ENCODE data around the gene CHD6. TPM values are rescaled to one million over a fixed set of nuclear protein-coding genes. Genes with fewer than 3 reads are reported as not detected.
A peak's percentile ranks its signal among the peaks of the same experiment; 100 is the strongest.

CHD6 gene
- total RNA-seq, 1 experiment from 2014 or later, result 80.5 TPM

DNA sequence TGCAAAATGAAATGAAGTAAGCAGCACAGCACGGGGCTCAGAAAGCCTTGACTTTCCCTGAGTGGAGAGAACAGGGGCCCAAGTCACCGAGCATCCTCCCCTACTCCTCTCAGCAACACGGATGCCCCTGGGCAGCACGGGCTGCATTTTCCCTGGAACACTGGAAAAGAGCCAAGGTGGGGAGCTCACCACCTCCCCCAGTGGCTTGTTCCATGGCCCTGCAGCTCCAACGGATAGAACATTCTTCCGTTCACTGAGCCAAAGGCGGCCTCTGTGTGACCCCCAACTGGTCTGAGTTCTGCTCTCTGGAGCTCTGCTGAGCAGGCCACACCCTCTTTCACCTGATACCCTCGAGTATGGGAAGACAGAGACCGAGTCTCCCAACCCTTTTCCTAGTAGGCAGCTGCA is 230.7 kb downstream of the CHD6 start:
- Histone ChIP-seq H3K27me3 (replicated peaks; ENCODE audit: control insufficient read depth, insufficient read depth, low read length) (no peaks in the 10 kb centered on the region), H3K36me3 (ENCODE audit: control insufficient read depth, insufficient read depth, low read length) (no peaks in the 10 kb centered on the region), H3K4me1 (no peaks in the 10 kb centered on the region), H3K9me3 (no peaks in the 10 kb centered on the region), H3K4me3 (ENCODE audit: low read depth, low read length) (no peak overlapping the region)
- BruUV-seq (replicated peaks), result no TSS peak
- DNase-seq, result no peak
- Mint-ChIP-seq H3K9me3 (ENCODE audit: unreplicated experiment) (no peaks in the 10 kb centered on the region), H3K4me1 (ENCODE audit: low read depth, unreplicated experiment) (peaks cover 11% of the 10 kb centered on the region), H3K4me3 (ENCODE audit: unreplicated experiment) (no peak overlapping the region), H3K27me3 (ENCODE audit: insufficient read depth, unreplicated experiment) (peaks cover 8% of the 10 kb centered on the region), H3K36me3 (ENCODE audit: insufficient read depth, unreplicated experiment) (no peaks in the 10 kb centered on the region), H3K27ac (ENCODE audit: unreplicated experiment) (no peak overlapping the region)
- POLR2A ChIA-PET, result no interaction called here
- peak; percentile 6 to 17 for TF ChIP-seq CTCF (IDR thresholded peaks at IDR 0.05; ENCODE audit: insufficient read depth in 1 of 2, low read depth in 1 of 2, low read length in 1 of 2, severe bottlenecking in 1 of 2, unreplicated experiment in 1 of 2)
- intact Hi-C loops (cut with micrococcal nuclease; ENCODE audit: unreplicated experiment), result no loop called here
- CTCF ChIA-PET, result no interaction called here

DNA sequence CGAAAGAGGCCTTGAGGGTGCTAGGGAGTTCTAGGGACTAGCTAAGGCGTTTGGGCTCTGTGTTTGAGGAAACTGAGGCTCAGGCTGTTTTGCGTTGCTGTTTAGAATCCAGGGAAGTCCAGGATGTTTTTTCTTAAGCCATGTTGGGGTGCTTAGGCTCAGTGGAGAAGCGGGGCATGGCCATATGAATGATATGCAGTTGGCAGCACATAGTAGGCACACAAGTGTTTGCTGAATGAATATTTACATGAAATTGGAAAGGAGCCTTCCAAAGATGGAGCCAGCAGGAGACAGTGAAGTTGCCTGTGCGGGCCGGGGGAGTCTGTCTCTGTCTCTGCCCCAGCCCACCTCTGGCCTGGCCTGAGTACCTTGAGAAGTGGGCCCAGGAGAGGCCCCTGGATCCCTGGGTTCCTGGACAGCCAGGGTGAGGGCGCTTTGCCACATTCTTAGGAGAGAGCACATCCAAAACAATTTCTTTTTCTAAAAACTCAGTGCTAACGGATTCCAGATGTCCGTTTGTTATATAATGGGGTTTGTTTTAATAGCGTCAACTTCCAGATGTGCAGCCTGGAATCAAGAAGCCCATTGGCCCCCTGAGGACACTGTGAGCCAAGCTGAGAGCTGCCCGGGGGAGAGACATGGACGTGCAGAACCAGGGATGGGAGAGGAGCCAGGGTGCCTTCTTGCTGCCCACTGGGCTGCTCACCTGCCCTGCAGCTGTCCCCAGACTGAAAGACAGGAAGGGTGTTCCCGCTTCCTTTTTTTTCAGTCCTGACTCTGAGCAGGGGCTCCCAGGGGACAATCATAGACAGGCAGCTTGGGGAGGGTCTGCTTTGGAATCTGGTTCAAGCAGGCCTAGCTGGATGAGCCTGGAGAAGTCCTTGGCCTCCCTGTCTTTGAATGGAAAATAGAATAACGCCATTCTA is 231.4 kb downstream of the CHD6 start:
- no TSS peak for BruUV-seq (replicated peaks)
- Mint-ChIP-seq H3K27ac (ENCODE audit: unreplicated experiment) (no peak overlapping the region), H3K4me1 (ENCODE audit: low read depth, unreplicated experiment) (peaks cover 6% of the 10 kb centered on the region), H3K4me3 (ENCODE audit: unreplicated experiment) (no peak overlapping the region), H3K27me3 (ENCODE audit: insufficient read depth, unreplicated experiment) (peaks cover 8% of the 10 kb centered on the region), H3K36me3 (ENCODE audit: insufficient read depth, unreplicated experiment) (no peaks in the 10 kb centered on the region), H3K9me3 (ENCODE audit: unreplicated experiment) (no peaks in the 10 kb centered on the region)
- no peaks in the 10 kb centered on the region for H3K27me3 ChIP-seq (replicated peaks; ENCODE audit: control insufficient read depth, insufficient read depth, low read length)
- no peaks in the 10 kb centered on the region for H3K9me3 ChIP-seq
- intact Hi-C loops (cut with micrococcal nuclease; ENCODE audit: unreplicated experiment), result no loop called here
- H3K4me3 ChIP-seq (ENCODE audit: low read depth, low read length), result no peak overlapping the region
- H3K36me3 ChIP-seq (ENCODE audit: control insufficient read depth, insufficient read depth, low read length), result no peaks in the 10 kb centered on the region
- no peak for DNase-seq
- H3K4me1 ChIP-seq, result no peaks in the 10 kb centered on the region
- CTCF ChIA-PET, result no interaction called here
- POLR2A ChIA-PET, result no interaction called here
- no peak for TF ChIP-seq CTCF (IDR thresholded peaks at IDR 0.05; ENCODE audit: insufficient read depth in 1 of 2, low read depth in 1 of 2, low read length in 1 of 2, severe bottlenecking in 1 of 2, unreplicated experiment in 1 of 2)

DNA sequence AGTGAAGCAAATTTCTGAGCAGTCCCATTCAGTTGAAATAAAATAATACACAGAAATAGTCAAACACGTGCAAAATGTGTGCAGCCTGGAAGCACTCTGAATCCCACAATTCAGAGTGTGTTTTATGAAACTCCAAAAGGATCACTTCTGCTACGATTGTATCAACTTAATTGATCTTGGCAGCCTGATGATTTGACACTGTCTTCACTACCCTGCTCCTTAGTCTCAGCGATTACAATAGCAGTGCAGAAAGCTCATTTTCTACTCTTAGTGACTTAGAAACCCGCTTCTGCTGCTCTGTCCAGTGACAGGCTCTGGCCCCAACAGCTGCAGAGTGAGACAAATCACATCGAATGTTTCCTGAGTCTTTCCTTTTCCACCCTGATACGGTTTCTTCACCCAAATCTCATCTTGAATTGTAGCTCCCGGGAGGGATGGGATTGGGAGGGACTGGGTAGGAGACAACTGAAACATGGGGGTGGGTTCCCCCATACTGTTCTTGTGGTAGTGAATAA is 235.3 kb downstream of the CHD6 start:
- Histone ChIP-seq H3K9me3 (no peaks in the 10 kb centered on the region), H3K4me3 (ENCODE audit: low read depth, low read length) (no peak overlapping the region), H3K4me1 (no peaks in the 10 kb centered on the region), H3K36me3 (ENCODE audit: control insufficient read depth, insufficient read depth, low read length) (no peaks in the 10 kb centered on the region), H3K27me3 (replicated peaks; ENCODE audit: control insufficient read depth, insufficient read depth, low read length) (no peaks in the 10 kb centered on the region; the same call in 1 of the 2 replicates)
- no TSS peak for BruUV-seq (replicated peaks)
- Mint-ChIP-seq H3K36me3 (ENCODE audit: insufficient read depth, unreplicated experiment) (no peaks in the 10 kb centered on the region), H3K27me3 (ENCODE audit: insufficient read depth, unreplicated experiment) (peaks cover 25% of the 10 kb centered on the region), H3K4me1 (ENCODE audit: low read depth, unreplicated experiment) (peaks cover 10% of the 10 kb centered on the region), H3K27ac (ENCODE audit: unreplicated experiment) (no peak overlapping the region), H3K4me3 (ENCODE audit: unreplicated experiment) (no peak overlapping the region), H3K9me3 (ENCODE audit: unreplicated experiment) (no peaks in the 10 kb centered on the region)
- intact Hi-C loops (cut with micrococcal nuclease; ENCODE audit: unreplicated experiment), result no loop called here
- ChIA-PET POLR2A (no interaction called here), CTCF (interaction anchor here (0.6 to 1.0 kb wide), 3 partner anchors 11 to 42 kb away, joined by 3 to 5 read pairs (median 3); partner anchors contain the start of gene LPIN3)
- no peak for DNase-seq
- TF ChIP-seq CTCF (IDR thresholded peaks at IDR 0.05; ENCODE audit: insufficient read depth in 1 of 2, low read depth in 1 of 2, low read length in 1 of 2, severe bottlenecking in 1 of 2, unreplicated experiment in 1 of 2), result no peak
